Keratinocyte (primary cell): Measurements from ENCODE around the gene SLC6A5. TPM values are rescaled to one million over a fixed set of nuclear protein-coding genes. Genes with fewer than 3 reads are reported as not detected.

Experiments
- DNase-seq: peaks from one replicate; pipeline ENCODE4 v3.0.0-alpha.2; 2011; ENCODE audit warnings: low read depth, missing footprints, low spot score
- FAIRE-seq: peaks from 2 replicates; lab custom pipeline; 2011; peaks lifted over from hg19 to GRCh38; lab: Jason Lieb, UNC
- H2AFZ ChIP-seq: 2 replicates; pipeline ENCODE4 v1.6.0; 2012; ENCODE audit warnings: low read length, control low read depth, inconsistent platforms; ENCODE audit not compliant: control insufficient read depth
- H3K27ac ChIP-seq: 2 replicates; pipeline ENCODE4 v1.5.1; 2011; ENCODE audit warnings: low read length; ENCODE audit not compliant: control insufficient read depth, insufficient read depth
- H3K27me3 ChIP-seq: 3 replicates; pipeline ENCODE4 v1.6.0; 2011; ENCODE audit warnings: low read length; ENCODE audit not compliant: control insufficient read depth, insufficient read depth; ENCODE audit errors: extremely low read depth
- H3K36me3 ChIP-seq, 2 experiments: 2 replicates in 1 of 2; 3 replicates in 1 of 2; pipeline ENCODE4 v1.5.1; 2011; ENCODE audit warnings: low read length in 2 of 2, mild to moderate bottlenecking in 1 of 2; ENCODE audit not compliant: control insufficient read depth in 2 of 2, insufficient read depth in 2 of 2; ENCODE audit errors: extremely low read depth in 1 of 2
- H3K4me1 ChIP-seq: 3 replicates; pipeline ENCODE4 v1.5.1; 2011; ENCODE audit warnings: low read length; ENCODE audit not compliant: control insufficient read depth, insufficient read depth; ENCODE audit errors: extremely low read depth
- H3K4me2 ChIP-seq: 3 replicates; pipeline ENCODE4 v1.6.0; 2011; ENCODE audit warnings: low read depth, low read length; ENCODE audit not compliant: control insufficient read depth, insufficient read depth; ENCODE audit errors: extremely low read depth
- H3K4me3 ChIP-seq, 3 experiments: fragments of 200-600 bp in 1 of 3; sonication (generic) in 1 of 3; 2 replicates in 2 of 3; 3 replicates in 1 of 3; pipeline ENCODE4 v1.5.1; 2011 to 2016; ENCODE audit warnings: low read length in 3 of 3, mild to moderate bottlenecking in 3 of 3, control low read depth in 2 of 3, inconsistent platforms in 1 of 3, low read depth in 1 of 3, mixed read lengths in 1 of 3, mixed run types in 1 of 3, moderate library complexity in 1 of 3; ENCODE audit not compliant: control insufficient read depth in 2 of 3, insufficient read depth in 2 of 3; ENCODE audit errors: extremely low read depth in 1 of 3
- H3K79me2 ChIP-seq: 2 replicates; pipeline ENCODE4 v1.6.0; 2012; ENCODE audit warnings: low read length; ENCODE audit not compliant: control insufficient read depth, insufficient read depth
- H3K9ac ChIP-seq: 3 replicates; pipeline ENCODE4 v1.6.0; 2011; ENCODE audit warnings: low read length; ENCODE audit not compliant: control insufficient read depth, insufficient read depth; ENCODE audit errors: extremely low read depth
- H3K9me1 ChIP-seq: 3 replicates; pipeline ENCODE4 v1.6.0; 2011; ENCODE audit warnings: low read length; ENCODE audit not compliant: control insufficient read depth, insufficient read depth; ENCODE audit errors: extremely low read depth
- H3K9me3 ChIP-seq: 2 replicates; pipeline ENCODE4 v1.5.1; 2012; ENCODE audit warnings: low read depth, low read length; ENCODE audit not compliant: control insufficient read depth
- H4K20me1 ChIP-seq: 3 replicates; pipeline ENCODE4 v1.6.0; 2011; ENCODE audit warnings: low read length; ENCODE audit not compliant: control insufficient read depth, insufficient read depth; ENCODE audit errors: extremely low read depth
- EZH2 ChIP-seq: IDR thresholded peaks from one replicate; pipeline ENCODE4 v1.6.1; 2012; ENCODE audit warnings: inconsistent platforms, mild to moderate bottlenecking, low read length, moderate library complexity
- dilution Hi-C: fragments of 300-500 bp; cut with MboI; formaldehyde crosslinking; loops from one replicate; pipeline ENCODE4 v1.7.0; 2020; ENCODE audit warnings: low sequenced_read_pairs; ENCODE audit not compliant: extremely low pct_ligation_motif_present
- polyA plus RNA-seq, 5 experiments: library from polyadenylated mRNA; depleted of rRNA in 3 of 5; stranded (reverse) in 3 of 5; stranded (forward) in 1 of 5; unstranded in 1 of 5; fragments of >200 nt; gene quantifications; 1 replicate in 1 of 5; 2 replicates in 3 of 5; 3 replicates in 1 of 5; pipeline versions ENCODE4 v1.2.1 to v1.2.3, GENCODE V29; 2011 to 2012; ENCODE audit warnings: missing spikeins in 2 of 5, low read depth in 1 of 5, low replicate concordance in 1 of 5
- TF ChIP-seq, protein P1 (sequence below), 3 experiments: IDR thresholded peaks in 1 of 3; conservative IDR thresholded peaks in 1 of 3; optimal IDR thresholded peaks in 1 of 3; 2 replicates in 2 of 3; 3 replicates in 1 of 3; pipeline versions ENCODE3 to v1.5.1; 2011; ENCODE audit warnings: low read length in 3 of 3, mild to moderate bottlenecking in 3 of 3, moderate library complexity in 2 of 3, control low read depth in 1 of 3, inconsistent platforms in 1 of 3; ENCODE audit not compliant: insufficient read depth in 2 of 3; ENCODE audit errors: extremely low read depth in 1 of 3

The SLC6A5 gene
- polyA plus RNA-seq, 1 donor (not counting 4 experiments of a cell fraction or from before 2014, with no cell fraction given) = not detected

DNA sequence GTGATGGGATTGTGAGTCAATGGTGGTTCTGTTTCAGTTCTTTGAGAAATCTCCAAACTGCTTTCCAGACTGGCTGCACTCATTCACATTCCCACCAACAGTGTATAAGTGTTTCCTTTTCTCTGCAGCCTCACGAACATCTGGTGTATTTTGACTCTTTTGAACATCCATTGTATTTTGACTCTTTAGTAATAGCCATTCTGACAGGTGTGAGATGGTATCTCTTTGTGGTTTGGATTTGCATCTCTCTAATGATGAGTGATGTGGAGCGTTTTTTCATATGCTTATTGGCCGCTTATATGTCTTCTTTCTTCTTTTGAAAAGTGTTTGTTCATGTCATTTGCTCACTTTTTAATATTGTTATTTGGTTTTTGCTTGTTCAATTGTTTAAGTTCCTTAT, 89.4 kb downstream of the SLC6A5 start:
- TF ChIP-seq EZH2 = no peak
- TF ChIP-seq, protein P1, sequence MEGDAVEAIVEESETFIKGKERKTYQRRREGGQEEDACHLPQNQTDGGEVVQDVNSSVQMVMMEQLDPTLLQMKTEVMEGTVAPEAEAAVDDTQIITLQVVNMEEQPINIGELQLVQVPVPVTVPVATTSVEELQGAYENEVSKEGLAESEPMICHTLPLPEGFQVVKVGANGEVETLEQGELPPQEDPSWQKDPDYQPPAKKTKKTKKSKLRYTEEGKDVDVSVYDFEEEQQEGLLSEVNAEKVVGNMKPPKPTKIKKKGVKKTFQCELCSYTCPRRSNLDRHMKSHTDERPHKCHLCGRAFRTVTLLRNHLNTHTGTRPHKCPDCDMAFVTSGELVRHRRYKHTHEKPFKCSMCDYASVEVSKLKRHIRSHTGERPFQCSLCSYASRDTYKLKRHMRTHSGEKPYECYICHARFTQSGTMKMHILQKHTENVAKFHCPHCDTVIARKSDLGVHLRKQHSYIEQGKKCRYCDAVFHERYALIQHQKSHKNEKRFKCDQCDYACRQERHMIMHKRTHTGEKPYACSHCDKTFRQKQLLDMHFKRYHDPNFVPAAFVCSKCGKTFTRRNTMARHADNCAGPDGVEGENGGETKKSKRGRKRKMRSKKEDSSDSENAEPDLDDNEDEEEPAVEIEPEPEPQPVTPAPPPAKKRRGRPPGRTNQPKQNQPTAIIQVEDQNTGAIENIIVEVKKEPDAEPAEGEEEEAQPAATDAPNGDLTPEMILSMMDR (optimal IDR thresholded peaks at IDR 0.05 in 1 of 3, IDR thresholded peaks at IDR 0.05 in 1 of 3, conservative IDR thresholded peaks at IDR 0.05 in 1 of 3; ENCODE audit: extremely low read depth in 1 of 3, insufficient read depth in 2 of 3, low read length in 3 of 3) = no peak
- dilution Hi-C loops = no loop called here
- no peak for DNase-seq

DNA sequence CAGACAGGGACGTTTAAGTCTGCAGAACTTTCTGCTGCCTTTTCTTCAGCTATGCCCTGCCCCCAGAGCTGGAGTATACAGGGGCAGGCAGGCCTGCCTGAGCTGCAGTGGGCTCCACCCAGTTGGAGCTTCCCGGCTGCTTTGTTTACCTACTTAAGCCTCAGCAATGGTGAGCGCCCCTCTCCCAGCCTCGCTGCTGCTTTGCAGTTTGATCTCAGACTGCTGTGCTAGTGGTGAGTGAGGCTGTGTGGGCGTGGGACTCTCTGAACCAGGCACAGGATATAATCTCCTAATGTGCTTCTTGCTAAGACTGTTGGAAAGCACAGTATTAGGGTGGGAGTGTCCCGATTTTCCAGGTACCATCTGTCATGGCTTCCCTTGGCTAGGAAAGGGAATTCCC, 108.5 kb downstream of the SLC6A5 start:
- Histone ChIP-seq H3K79me2 (no peaks in the 10 kb centered on the region), H3K4me3 (no peak overlapping the region), H3K9me3 (no peaks in the 10 kb centered on the region), H3K27me3 (no peaks in the 10 kb centered on the region), H3K27ac (no peak overlapping the region), H3K36me3 (no peaks in the 10 kb centered on the region), H3K4me1 (no peaks in the 10 kb centered on the region), H3K9ac (no peak overlapping the region), H2AFZ (no peak overlapping the region), H3K4me2 (no peak overlapping the region), H4K20me1 (no peaks in the 10 kb centered on the region), H3K9me1 (no peaks in the 10 kb centered on the region)
- FAIRE-seq (no peak), DNase-seq (no peak)
- TF ChIP-seq EZH2 = no peak
- TF ChIP-seq, protein P1 (optimal IDR thresholded peaks at IDR 0.05 in 1 of 3, IDR thresholded peaks at IDR 0.05 in 1 of 3, conservative IDR thresholded peaks at IDR 0.05 in 1 of 3; ENCODE audit: extremely low read depth in 1 of 3, insufficient read depth in 2 of 3, low read length in 3 of 3) = no peak
- dilution Hi-C loops = no loop called here

More for the DNA sequence above, 89.4 kb downstream of the SLC6A5 start:
- Histone ChIP-seq H3K27ac (no peak overlapping the region), H2AFZ (no peak overlapping the region), H3K9me1 (no peaks in the 10 kb centered on the region), H3K36me3 (no peaks in the 10 kb centered on the region), H4K20me1 (no peaks in the 10 kb centered on the region), H3K9ac (no peak overlapping the region), H3K27me3 (no peaks in the 10 kb centered on the region), H3K79me2 (no peaks in the 10 kb centered on the region), H3K9me3 (no peaks in the 10 kb centered on the region), H3K4me2 (no peak overlapping the region), H3K4me1 (no peaks in the 10 kb centered on the region), H3K4me3 (no peak overlapping the region)
- FAIRE-seq = no peak

Other genes with a start within 250 kb of the SLC6A5 start
- gene HTATIP2, start 235.9 kb upstream of the SLC6A5 start, polyA plus RNA-seq = 34.9 to 46.0 TPM (median 45.1 TPM) in 3 replicates
- gene PRMT3, start 211.9 kb upstream of the SLC6A5 start, polyA plus RNA-seq = 17.2 to 29.4 TPM (median 18.0 TPM) in 3 replicates
- not detected in 3 replicates for gene NELL1, start 70.0 kb downstream of the SLC6A5 start, polyA plus RNA-seq